GM18505 (cell line): ENCODE measurements around the gene DLG5.

Experiments used
- ATAC-seq: cut with Tn5 transposase; IDR thresholded peaks from one replicate; pipeline ENCODE4 v1.9.1; 2021; ENCODE audit not compliant: unreplicated experiment
- POLR2A ChIP-seq: IDR thresholded peaks from 4 replicates; pipeline ENCODE4 v1.6.1; 2011; ENCODE audit warnings: borderline replicate concordance; ENCODE audit not compliant: insufficient read depth, insufficient read length; ENCODE audit errors: extremely low read depth

The DLG5 gene

DNA sequence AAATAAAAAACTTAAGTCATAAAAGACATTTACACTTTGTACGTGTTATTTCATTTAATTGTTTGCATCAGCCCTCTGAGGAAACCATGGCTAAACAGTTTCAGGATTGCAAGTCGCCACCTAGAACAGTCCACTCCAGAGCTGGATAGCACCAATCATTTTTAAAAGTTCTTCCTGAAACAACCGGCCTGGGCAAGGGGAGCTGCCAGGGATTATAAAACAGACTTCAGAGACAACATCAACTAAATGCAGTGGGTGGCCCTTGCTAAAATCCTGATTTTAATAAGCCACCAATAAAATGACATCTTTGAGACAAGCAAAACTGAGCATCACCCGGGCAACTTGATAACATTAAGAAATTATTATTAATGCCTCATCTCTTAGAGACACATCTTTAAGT, 13.5 kb downstream of the DLG5 start:
- no peak for TF ChIP-seq POLR2A
- ATAC-seq: no peak

DNA sequence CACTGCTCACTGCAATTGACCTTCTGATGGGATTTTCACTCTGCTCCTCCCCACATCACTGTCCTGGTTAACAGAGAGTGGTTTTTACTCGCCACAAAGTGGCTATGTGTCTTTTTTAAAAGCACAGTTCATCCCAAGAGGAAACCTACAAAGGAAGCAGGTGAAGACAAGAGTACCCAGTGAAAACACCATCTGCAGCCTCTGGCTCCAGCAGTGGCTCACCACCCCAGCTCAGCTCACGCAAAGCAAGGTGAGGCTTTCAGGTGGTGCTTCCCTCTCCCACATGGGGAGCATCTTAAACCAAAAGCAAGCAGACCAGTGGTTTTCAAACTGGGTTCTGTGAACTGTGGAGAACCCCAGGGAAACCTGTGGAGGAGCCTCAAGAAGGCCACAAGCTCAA, 14.0 kb downstream of the DLG5 start:
- no peak for TF ChIP-seq POLR2A
- no peak for ATAC-seq

DNA sequence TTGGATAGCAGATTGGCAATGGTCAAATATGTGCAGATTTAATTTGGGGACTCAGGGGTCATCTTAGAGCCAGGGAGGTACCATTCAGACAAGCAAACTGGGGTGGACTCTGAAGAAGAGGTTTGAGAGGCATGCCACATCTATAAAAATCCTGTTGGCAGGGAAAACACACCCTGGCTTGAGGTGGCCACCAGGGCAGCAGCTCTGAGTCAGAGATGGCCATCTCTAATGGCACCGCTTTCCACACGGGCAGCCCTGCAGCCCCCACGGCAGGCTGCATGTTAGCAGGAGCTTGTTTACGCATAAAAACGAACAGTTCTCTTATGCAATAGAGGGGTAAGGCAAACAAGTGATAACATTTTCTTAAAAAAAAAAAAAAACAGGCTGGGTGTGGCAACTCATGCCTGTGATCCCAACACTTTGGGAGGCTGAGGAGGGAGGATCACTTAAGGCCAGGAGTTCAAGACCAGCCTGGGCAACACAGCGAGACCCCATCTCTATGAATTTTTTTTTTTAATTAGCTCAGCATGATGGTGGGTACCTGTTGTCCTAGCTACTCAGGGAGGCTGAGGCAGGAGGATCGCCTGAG, 14.9 kb downstream of the DLG5 start:
- TF ChIP-seq POLR2A: no peak
- no peak for ATAC-seq

DNA sequence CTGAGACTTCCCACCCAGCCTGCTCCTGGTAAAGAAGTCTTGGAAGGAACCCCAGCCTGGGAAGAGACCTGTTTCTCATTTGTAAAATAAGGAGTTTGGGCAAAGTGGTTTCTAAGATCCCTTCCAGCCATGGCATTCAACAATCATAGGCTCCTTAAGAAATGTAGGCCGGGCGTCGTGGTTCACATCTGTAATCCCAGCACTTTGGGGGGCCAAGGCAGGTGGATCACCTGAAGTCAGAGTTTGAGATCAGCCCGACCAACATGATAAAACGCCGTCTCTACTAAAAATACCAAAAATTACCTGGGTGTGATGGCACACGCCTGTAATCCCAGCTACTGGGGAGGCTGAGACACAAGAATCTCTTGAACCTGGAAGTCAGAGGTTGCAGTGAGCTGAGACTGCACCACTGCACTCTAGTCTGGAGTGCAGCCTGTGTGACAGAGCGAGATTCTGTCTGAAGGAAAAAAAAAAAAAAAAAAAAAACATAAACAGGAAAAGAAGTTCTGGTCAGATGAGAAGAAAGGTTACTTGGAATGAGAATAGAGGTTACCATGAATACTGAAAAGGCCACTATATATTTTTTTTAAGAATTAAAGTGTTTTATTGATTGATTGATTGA, 15.9 kb downstream of the DLG5 start:
- no peak for ATAC-seq
- no peak for TF ChIP-seq POLR2A

DNA sequence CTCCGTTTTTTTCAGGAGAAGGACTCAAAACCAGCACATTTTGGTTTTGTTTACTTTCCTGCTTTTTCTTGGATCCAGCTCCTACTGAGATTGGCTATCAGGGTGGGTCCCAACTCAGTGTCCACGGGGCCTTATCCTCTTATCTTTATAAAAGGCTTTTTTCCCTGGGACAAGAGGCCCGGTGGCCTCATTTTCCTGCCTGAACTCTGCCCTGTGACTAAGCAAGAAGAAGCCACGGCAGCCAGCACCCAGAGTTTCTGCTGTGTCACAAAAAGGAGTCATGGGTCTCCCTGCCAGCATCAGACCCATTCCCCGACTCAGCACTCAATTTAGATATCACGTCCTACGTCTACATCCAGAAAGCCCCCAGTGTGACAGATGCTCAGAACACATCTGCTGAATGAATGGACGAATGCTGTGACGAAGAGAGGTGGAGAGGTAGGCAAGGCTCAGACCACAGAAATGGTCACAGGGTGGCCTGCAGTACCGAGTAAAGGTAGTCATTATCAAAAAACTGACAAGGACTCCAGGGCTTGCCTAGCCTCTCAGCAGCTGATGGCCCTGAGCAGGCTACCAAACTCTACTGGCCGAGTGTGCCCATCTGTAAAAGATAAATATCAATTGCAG, 16.7 kb downstream of the DLG5 start:
- TF ChIP-seq POLR2A: no peak
- no peak for ATAC-seq

DNA sequence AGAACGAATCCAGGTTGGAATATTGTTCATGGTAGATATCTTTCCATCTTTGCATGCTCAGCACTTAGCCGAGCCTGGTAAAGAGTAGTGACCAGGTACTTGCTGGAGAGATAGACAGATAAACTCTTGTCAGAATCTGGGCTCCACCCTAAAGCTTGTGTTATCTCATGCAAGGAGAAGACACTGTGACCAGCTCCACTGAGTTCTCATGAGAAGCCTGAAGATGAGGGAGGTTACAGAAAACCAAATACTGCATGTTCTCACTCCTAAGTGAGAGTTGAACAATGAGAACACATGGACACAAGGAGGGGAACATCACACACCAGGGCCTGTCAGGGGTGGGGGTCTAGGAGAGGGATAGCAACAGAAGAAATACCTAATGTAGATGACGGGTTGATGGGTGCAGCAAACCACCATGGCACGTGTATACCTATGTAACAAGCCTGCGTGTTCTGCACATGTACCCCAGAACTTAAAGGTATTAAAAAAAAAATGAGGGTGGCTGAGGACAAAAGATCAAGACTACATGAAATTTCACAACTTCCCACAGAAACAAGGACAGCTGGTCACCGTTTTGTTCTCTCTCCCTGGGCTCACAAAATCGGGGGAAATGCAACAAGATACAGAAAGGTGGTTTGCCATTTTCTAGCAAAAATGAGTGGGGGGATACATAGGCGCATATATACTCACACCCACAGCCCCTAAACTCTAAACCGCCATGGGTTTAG, 17.4 kb downstream of the DLG5 start:
- ATAC-seq: no peak
- TF ChIP-seq POLR2A: no peak

DNA sequence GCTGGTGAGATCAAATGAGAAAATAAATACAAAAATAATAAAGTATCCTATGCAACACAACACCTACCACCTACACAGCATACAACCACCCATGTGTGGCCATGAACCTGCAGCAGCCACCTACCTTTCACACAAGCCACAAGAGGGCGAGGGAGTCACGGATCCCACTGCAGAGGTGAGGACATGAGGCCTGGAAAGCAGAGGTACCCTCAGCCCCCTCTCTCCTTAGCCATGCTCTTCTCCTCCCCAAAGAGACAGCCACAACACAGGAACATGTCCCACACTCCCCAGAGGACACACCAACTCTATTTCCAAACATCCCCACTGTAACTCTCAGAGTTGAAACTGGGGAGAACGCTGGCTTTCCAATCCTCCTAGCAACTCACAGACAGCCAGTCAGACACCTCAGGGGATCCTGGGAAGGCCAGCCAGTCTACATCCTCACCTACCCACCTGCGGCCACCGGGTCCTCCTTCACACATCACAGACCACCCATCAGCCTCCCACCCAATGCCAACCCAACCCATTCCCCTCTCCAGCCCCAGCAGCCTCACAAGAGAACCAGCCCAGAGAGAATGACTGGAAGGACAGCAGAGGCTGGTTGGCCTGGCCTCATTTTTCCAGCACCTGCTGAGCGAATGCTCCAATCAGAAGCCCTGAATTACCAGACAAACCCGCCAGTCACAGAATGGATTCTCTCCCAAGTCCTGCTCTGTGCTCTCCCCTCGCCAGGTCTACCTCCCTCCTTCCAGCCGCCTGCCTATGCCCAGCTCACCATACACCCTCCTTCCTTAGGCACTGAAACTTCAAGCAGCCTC, 18.4 kb downstream of the DLG5 start:
- ATAC-seq: no peak
- no peak for TF ChIP-seq POLR2A

DNA sequence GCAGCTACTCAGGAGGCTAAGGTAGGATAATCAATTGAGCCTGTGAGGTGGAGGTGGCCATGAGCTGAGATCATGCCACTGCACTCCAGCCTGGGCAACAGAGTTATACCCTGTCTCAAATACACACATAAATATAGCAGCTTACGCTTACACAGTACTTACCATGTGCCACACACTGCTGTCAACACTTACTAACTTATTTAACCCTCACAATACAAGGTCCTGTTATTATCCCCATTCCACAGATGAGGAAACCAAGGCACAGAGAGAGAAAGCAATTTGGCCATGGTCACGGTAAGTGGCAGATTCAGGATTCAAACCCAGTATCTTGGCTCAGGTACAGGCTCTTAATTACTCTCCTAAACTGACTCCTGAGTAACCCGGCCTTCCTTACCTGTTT, 19.1 kb downstream of the DLG5 start:
- ATAC-seq: no peak
- TF ChIP-seq POLR2A: no peak

DNA sequence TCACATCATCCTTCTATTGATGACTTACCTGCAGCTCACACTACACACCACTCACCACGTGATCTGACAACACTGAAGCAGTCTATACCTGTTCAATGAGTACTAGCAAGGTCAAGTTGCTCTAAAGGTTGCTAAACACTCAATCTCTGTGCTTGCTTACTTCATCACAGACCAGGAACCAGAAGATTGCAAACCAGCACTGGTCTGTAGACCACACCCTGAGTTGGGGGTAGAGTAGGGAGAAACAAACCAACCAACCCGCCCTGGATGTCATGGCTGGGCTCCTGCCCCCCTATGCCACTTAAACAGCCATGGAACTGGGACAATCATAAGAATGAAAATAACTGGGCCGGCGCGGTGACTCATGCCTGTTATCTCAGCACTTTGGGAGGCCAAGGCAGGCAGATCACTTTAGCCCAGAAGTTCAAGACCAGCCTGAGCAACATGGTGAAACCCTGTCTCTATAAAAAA, 19.6 kb downstream of the DLG5 start:
- no peak for ATAC-seq
- no peak for TF ChIP-seq POLR2A

DNA sequence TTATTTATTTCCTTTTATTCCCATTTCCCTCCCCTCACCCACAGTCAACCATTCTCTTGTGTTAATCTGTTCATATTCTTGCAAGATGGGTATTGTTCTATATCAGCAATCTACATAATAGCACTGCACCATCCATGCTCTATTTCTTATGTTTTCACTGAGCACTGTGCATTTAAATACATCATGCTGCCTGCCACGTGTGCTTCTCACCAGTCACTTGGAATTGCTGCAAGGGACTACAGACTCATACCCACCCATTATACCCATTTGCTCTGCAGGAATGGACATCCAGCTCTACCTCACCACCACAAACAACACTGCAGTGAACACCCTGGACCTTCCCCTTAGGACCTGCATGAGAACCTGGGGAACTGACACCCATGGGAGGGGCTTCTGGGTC, 20.8 kb downstream of the DLG5 start:
- TF ChIP-seq POLR2A: no peak

DNA sequence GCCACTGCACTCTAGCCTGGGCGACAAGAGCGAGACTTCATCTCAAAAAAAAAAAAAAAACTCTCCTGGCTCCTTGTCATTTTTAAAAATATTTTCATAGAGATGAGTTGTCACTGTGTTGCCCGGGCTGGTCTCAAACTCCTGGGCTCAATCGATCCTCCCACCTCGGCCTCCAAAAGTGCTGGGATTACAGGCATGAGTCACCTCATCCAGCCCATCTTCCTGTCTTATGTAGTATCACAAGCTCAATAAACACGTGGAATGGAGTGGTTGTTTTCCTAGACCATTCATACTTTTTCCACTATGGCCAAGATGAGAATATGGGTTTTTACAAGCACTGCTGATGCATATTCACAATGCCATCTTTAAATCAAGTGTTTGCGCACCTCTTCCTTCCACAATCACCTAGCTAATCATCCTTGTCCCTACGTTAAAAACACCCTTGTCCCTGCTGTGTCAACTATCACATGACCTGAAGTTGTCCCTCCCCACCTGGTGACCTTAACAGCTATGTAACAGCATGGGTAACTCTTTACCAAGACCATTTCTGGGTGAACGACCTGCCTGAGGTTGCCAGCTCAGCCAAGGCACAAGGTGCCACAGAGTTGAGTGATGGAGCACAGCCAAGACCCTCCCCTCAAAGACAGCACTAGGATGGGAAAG, 21.3 kb downstream of the DLG5 start:
- no peak for TF ChIP-seq POLR2A
- no peak for ATAC-seq

More for the DNA sequence above, 20.8 kb downstream of the DLG5 start:
- ATAC-seq: no peak

DNA sequence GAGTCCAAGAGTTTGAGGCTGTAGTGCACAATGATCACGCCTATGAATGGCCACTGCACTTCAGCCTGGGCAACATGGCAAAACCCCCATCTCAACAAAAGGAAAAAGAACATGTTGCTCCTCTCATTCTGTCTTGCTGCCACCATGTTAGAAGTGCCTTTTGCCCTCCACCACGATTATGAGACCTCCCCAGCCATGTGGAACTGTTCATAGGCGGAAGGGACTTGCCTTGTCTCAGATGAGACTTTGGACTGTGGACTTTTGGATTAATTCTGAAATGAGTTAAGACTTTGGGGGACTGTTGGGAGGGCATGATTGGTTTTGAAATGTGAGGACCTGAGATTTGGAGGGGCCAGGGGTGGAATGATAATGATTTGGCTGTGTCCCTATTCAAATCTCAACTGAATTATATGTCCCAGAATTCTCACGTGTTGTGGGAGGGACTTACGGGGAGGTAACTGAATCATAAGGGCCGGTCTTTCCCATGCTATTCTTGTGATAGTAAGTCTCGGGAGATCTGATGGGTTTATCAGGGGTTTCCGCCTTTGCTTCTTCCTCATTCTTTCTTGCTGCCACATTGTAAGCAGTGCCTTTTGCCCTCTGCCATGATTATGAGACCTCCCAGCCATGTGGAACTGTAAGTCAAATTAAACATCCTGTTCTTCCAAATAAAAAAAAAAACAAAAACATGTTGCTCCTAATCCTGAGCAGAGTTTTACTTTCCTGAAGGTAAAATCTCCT, 22.3 kb downstream of the DLG5 start:
- TF ChIP-seq POLR2A: no peak
- no peak for ATAC-seq
